ENCODE data around the gene PLOD2.

Gene PLOD2

DNA sequence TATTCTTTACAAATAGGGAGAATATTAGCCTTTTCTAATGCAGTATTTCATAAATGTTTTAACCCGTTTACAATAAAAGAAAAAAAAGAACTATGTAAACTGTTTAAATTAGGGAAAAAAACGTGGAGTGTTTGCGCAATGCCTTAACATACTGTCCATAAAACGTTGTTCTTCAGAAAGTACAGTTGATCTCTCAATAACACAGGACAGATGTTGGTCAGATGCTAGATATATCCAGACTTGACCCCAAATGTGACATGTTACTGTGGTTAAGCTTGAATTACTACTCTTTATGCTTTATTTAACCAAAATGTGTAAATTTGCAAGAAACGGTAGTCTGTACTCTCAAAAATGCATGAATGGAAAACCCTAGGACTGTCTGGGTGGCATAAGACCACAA, 110.3 kb downstream of the PLOD2 start:
- intact Hi-C loops (cut with micrococcal nuclease): no loop called here
- H3K36me3 Mint-ChIP-seq (ENCODE audit: low read depth): no peaks in the 10 kb centered on the region
- no peak overlapping the region for H3K27ac Mint-ChIP-seq
- H3K27me3 Mint-ChIP-seq: no peaks in the 10 kb centered on the region
- peaks cover 6% of the 10 kb centered on the region for H3K9me3 Mint-ChIP-seq
- no peak overlapping the region for H3K4me3 Mint-ChIP-seq
- H3K4me1 Mint-ChIP-seq (ENCODE audit: low read depth): no peaks in the 10 kb centered on the region

DNA sequence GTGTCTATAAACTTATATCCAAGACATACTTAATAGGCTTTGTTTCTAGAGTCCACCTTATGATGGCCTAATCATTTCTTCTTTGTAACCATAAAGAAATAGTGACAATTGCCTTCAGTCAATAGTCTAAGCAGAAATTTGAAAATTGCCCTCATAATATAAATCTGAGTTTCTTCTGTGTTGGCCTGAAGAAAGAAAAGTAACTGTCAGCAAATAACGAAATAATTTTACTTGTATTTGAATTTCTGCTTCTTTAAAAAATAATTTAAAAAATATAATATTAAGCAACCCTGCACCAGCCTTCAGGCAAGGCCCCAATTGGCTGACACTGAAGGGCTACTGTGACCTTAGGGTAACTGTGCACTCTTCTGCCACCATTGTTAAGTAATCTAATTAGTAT, 113.5 kb downstream of the PLOD2 start:
- Mint-ChIP-seq H3K9me3 (peaks cover 24% of the 10 kb centered on the region), H3K4me3 (no peak overlapping the region), H3K27ac (no peak overlapping the region), H3K27me3 (no peaks in the 10 kb centered on the region), H3K4me1 (ENCODE audit: low read depth) (no peaks in the 10 kb centered on the region), H3K36me3 (ENCODE audit: low read depth) (no peaks in the 10 kb centered on the region)
- intact Hi-C loops (cut with micrococcal nuclease): no loop called here

DNA sequence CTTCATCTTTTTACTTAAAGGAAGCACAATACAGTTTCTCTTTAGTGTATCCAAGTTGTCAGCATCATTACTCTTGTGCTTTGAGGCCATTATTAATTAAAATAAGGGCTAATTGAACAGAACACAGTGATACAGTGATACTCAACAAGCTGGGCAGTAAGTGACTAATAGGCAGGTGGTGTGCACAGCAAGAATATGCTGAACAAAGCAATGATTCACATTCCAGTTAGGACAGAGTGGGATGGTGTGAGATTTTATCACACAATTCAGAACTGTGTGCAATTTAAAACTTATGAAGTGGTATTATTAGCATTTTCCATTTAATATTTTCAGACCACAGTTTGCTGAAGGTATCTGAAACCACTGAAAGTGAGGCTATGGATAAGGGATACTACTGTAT, 116.9 kb downstream of the PLOD2 start:
- H3K27me3 Mint-ChIP-seq: no peaks in the 10 kb centered on the region
- peaks cover 31% of the 10 kb centered on the region for H3K9me3 Mint-ChIP-seq
- no peak overlapping the region for H3K4me3 Mint-ChIP-seq
- H3K27ac Mint-ChIP-seq: no peak overlapping the region
- intact Hi-C loops (cut with micrococcal nuclease): no loop called here
- H3K4me1 Mint-ChIP-seq (ENCODE audit: low read depth): no peaks in the 10 kb centered on the region
- no peaks in the 10 kb centered on the region for H3K36me3 Mint-ChIP-seq (ENCODE audit: low read depth)

DNA sequence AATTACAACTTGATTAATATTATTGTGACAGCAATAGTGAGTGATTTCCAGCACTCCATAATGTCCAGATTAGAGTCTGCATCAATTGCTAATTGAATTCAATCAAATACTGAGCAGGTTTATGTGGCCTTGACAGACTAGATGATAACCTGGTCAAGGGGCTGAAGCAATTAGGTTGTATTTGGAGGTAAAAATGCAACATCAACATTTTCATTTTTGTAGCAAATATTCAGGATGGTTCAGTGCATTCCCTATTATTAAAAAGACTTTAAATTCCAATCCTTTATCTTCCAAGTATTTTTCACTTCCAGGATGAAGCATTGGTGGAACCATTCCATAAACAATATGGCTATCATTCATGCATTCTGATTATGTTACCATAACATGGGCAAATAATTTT, 120.4 kb downstream of the PLOD2 start:
- Mint-ChIP-seq H3K27me3 (no peaks in the 10 kb centered on the region), H3K9me3 (peaks cover 31% of the 10 kb centered on the region), H3K4me1 (ENCODE audit: low read depth) (no peaks in the 10 kb centered on the region), H3K36me3 (ENCODE audit: low read depth) (no peaks in the 10 kb centered on the region), H3K4me3 (no peak overlapping the region), H3K27ac (no peak overlapping the region)
- intact Hi-C loops (cut with micrococcal nuclease): no loop called here

DNA sequence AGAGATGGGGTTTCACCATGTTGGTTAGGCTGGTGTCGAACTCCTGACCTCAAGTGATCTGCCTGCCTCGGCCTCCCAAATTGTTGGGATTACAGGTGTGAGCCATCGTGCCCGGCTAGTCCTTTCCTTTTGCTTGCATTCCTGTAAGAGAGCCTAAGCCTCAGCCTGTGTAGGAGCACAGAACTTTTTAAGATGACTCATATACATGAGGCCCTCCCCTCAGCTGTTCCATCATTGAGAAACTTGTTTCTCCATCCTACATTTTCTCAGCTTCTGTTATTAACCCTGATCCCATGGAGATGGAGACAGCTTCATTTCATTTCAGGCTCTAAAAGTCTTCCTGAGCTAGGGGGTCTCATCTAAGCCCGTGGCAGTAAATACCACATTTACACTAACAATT, 123.3 kb downstream of the PLOD2 start:
- H3K4me1 Mint-ChIP-seq (ENCODE audit: low read depth): no peaks in the 10 kb centered on the region
- H3K36me3 Mint-ChIP-seq (ENCODE audit: low read depth): no peaks in the 10 kb centered on the region
- intact Hi-C loops (cut with micrococcal nuclease): no loop called here
- H3K4me3 Mint-ChIP-seq: no peak overlapping the region
- peaks cover 9% of the 10 kb centered on the region for H3K9me3 Mint-ChIP-seq
- H3K27ac Mint-ChIP-seq: no peak overlapping the region
- H3K27me3 Mint-ChIP-seq: no peaks in the 10 kb centered on the region

DNA sequence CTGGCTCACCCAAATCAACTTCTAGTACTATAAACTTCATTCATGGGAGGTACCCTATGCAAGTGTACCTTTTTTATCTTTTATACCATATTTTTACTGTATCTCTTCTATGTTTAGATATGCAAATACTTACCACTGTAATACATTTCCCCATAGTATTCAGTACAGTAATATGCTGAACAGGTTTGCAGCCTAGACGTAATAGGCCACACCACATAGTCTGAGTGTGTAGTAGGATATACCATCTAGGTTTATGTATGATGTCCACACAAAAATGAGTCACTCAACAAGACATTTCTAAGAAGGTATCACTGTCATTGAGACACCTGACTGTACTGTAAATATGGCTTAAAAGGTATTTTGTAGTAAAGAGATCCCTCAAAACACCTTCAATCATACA, 124.7 kb downstream of the PLOD2 start:
- Mint-ChIP-seq H3K4me1 (ENCODE audit: low read depth) (no peaks in the 10 kb centered on the region), H3K4me3 (no peak overlapping the region), H3K27me3 (no peaks in the 10 kb centered on the region), H3K9me3 (peaks cover 3% of the 10 kb centered on the region), H3K27ac (no peak overlapping the region), H3K36me3 (ENCODE audit: low read depth) (no peaks in the 10 kb centered on the region)
- intact Hi-C loops (cut with micrococcal nuclease): no loop called here

DNA sequence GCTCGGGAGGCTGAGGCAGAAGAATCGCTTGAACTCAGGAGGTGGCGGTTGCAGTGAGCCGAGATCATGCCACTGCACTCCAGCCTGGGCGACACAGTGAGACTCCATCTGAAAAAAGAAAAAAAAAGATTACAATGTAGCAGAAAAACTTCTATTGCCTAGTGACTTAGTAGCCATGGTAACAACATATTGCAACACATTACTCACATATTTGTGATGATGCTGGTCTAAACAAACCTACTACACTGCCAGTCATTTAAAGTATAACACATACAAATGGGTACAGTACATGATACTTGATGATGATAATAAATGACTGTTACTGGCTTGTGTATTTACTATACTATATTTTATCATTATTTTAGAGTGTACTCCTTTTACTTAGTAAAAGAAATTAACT, 125.6 kb downstream of the PLOD2 start:
- Mint-ChIP-seq H3K36me3 (ENCODE audit: low read depth) (no peaks in the 10 kb centered on the region), H3K27me3 (no peaks in the 10 kb centered on the region), H3K4me1 (ENCODE audit: low read depth) (no peaks in the 10 kb centered on the region), H3K27ac (no peak overlapping the region), H3K9me3 (peaks cover 12% of the 10 kb centered on the region), H3K4me3 (no peak overlapping the region)
- intact Hi-C loops (cut with micrococcal nuclease): no loop called here

DNA sequence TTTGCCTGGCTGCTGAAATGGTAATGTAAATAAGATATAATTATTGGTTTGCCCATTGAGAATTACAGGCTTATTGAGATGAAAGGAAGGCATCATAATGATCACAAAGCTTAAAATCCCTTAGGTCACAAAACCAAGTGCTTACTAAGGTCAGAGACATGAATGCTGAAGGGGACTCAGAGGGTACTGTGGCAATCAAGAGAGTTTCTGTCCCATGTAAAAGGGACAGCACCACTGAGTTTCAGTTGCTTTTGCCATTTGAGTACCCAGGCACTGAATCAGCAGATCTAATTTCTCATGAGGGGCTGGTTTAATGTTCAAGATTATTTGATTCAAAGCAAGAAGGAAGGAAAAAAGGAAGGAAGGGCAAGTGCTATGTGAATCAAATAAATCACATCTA, 127.0 kb downstream of the PLOD2 start:
- H3K4me1 Mint-ChIP-seq (ENCODE audit: low read depth): no peaks in the 10 kb centered on the region
- no peak overlapping the region for H3K4me3 Mint-ChIP-seq
- no peaks in the 10 kb centered on the region for H3K36me3 Mint-ChIP-seq (ENCODE audit: low read depth)
- intact Hi-C loops (cut with micrococcal nuclease): no loop called here
- no peaks in the 10 kb centered on the region for H3K27me3 Mint-ChIP-seq
- no peak overlapping the region for H3K27ac Mint-ChIP-seq
- H3K9me3 Mint-ChIP-seq: peaks cover 15% of the 10 kb centered on the region

DNA sequence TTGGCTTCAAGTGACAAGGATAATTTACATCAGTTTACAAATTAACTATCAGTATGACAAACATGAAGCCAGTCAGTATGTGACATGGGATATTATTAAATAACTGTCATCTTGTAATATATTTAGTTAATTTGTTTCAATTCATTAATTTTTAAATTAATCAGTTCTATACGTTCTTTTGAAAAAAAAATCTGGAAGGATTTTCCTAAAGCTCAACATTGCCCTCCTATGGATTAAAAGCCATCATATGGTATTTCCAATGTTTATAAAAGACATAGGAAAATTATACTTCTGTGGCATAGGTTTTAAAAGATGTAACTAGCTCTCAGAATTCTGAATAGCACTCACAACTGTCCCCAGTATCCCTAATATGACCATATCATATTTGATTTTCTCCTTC, 134.4 kb downstream of the PLOD2 start:
- Mint-ChIP-seq H3K4me1 (ENCODE audit: low read depth) (no peaks in the 10 kb centered on the region), H3K27me3 (no peaks in the 10 kb centered on the region), H3K27ac (no peak overlapping the region), H3K4me3 (no peak overlapping the region), H3K36me3 (ENCODE audit: low read depth) (no peaks in the 10 kb centered on the region), H3K9me3 (peaks cover 15% of the 10 kb centered on the region)
- intact Hi-C loops (cut with micrococcal nuclease): no loop called here

DNA sequence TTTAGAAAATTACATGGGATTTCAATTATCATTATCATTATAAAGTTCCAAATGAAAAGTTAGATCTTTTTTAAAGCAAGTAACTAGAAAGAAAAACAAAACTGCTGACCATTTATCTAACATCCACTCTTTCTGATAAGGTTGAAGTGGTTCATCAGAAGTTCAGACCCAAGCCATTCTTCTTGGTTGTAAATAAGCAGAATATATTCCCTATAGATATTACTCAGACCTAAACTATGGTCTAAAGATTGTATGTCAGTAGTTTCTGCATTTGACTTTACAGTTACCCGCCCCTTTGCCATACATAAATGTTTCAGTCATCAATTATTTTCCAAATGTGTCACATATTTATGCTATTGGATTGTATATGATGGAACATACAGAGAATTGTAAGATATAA, 136.7 kb downstream of the PLOD2 start:
- Mint-ChIP-seq H3K36me3 (ENCODE audit: low read depth) (no peaks in the 10 kb centered on the region), H3K4me1 (ENCODE audit: low read depth) (no peaks in the 10 kb centered on the region), H3K9me3 (peaks cover 1% of the 10 kb centered on the region), H3K27me3 (no peaks in the 10 kb centered on the region), H3K4me3 (no peak overlapping the region), H3K27ac (no peak overlapping the region)
- intact Hi-C loops (cut with micrococcal nuclease): no loop called here

DNA sequence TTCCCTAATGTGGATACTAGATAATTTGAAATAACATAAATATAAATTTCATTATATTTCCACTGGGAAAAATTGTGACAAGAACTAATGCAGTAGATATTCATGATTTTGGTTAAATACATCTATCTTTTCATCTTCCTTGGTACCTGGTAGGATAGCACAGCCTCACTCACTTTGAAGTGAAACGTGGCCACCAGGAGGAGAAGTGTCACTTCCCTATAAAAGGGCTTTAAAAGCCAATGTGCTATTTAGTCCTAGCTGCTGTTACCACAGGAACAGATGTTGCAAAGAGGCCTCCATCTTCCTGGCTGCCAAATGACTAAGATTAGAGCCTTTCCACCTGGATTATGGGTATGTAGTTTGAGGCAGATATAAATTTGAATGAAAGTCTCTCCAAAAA, 140.0 kb downstream of the PLOD2 start:
- H3K4me1 Mint-ChIP-seq (ENCODE audit: low read depth): no peaks in the 10 kb centered on the region
- no peak overlapping the region for H3K4me3 Mint-ChIP-seq
- no peaks in the 10 kb centered on the region for H3K36me3 Mint-ChIP-seq (ENCODE audit: low read depth)
- H3K9me3 Mint-ChIP-seq: peaks cover 18% of the 10 kb centered on the region
- no peak overlapping the region for H3K27ac Mint-ChIP-seq
- intact Hi-C loops (cut with micrococcal nuclease): no loop called here
- no peaks in the 10 kb centered on the region for H3K27me3 Mint-ChIP-seq

DNA sequence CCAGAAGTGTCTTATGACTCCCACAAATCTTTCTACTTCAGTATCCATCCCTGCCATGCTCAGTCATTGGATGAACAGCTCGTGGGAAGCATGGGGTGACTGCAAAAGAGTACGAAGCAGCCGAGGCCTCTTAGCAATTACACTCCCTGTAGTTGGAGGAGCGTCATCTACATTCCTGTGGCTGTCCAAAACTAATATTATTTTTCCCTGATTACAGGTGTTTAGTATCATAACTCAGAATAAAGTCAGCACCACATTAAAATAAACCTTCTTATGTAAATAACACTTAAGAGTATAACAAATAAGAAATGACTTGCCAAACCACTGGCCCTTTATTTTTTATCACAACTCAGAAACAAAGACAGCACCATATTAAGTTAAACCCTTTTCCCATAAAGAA, 141.5 kb downstream of the PLOD2 start:
- intact Hi-C loops (cut with micrococcal nuclease): no loop called here
- Mint-ChIP-seq H3K4me3 (no peak overlapping the region), H3K27me3 (no peaks in the 10 kb centered on the region), H3K4me1 (ENCODE audit: low read depth) (no peaks in the 10 kb centered on the region), H3K36me3 (ENCODE audit: low read depth) (no peaks in the 10 kb centered on the region), H3K27ac (no peak overlapping the region), H3K9me3 (peaks cover 28% of the 10 kb centered on the region)
